Effector memory CD8-positive, alpha-beta T cell (primary cell): ENCODE results near the gene CLEC4F.
"Not testable (repeated sequence)": the region's sequence is repeated elsewhere in the genome, so short reads cannot be mapped to it uniquely, and the experiment has no call there.

ENCODE experiments used
- ATAC-seq: fragments of 150-1000 bp; cut with Tn5 transposase; replicated peaks from 2 replicates; pipeline ENCODE4 v1.10.0; 2021; ENCODE audit warnings: mild to moderate bottlenecking, moderate library complexity
- DNase-seq, 3 experiments: peaks; one replicate each; pipeline ENCODE4 v3.0.0; 2021
- H3K27ac Mint-ChIP-seq, 2 donors: one replicate each; pipeline ENCODE4 v1.8.0; 2022; ENCODE audit warnings: mild to moderate bottlenecking in 2 of 2, mixed read lengths in 2 of 2, moderate library complexity in 2 of 2
- H3K27me3 Mint-ChIP-seq, 2 donors: one replicate each; pipeline ENCODE4 v1.8.0; 2022; ENCODE audit warnings: mixed read lengths in 2 of 2
- H3K36me3 Mint-ChIP-seq: one replicate; pipeline ENCODE4 v1.8.0; 2022; ENCODE audit warnings: mild to moderate bottlenecking, moderate library complexity, mixed read lengths; ENCODE audit not compliant: insufficient read depth
- H3K4me1 Mint-ChIP-seq, 2 donors: one replicate each; pipeline ENCODE4 v1.8.0; 2022; ENCODE audit warnings: low read depth in 2 of 2, mixed read lengths in 2 of 2
- H3K4me3 Mint-ChIP-seq, 2 donors: one replicate each; pipeline ENCODE4 v1.8.0; 2022; ENCODE audit warnings: mild to moderate bottlenecking in 2 of 2, mixed read lengths in 2 of 2, moderate library complexity in 2 of 2
- H3K9me3 Mint-ChIP-seq, 2 donors: one replicate each; pipeline ENCODE4 v1.8.0; 2022; ENCODE audit warnings: mixed read lengths in 2 of 2

CLEC4F gene

DNA sequence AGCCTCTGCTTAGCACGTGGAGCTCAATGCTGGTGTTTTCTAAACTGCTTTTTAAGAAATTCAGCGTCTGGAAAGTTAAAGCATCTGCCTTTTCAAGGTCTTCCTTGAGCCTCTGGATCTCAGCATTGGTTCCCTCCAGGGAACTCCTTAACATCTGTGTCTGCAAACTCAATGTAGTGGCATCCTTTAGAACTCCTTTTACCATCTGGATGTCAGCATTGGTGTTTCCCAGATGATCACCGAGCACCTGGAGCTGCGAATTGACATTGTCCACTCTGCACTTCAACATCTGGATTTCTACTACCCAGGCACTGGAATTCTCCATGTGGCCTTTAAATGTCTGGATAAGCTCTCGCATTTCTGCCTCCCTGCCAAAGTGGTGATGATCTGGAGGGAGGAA is 3.7 kb downstream of the CLEC4F start:
- Mint-ChIP-seq H3K4me1 (no peaks in the 10 kb centered on the region), H3K27ac (no peak overlapping the region), H3K27me3 (peaks cover 0 to 39% of the 10 kb centered on the region in 2 donors), H3K36me3 (peaks cover 3% of the 10 kb centered on the region), H3K9me3 (no peaks in the 10 kb centered on the region), H3K4me3 (no peak overlapping the region)
- ATAC-seq: no peak
- no peak for DNase-seq

DNA sequence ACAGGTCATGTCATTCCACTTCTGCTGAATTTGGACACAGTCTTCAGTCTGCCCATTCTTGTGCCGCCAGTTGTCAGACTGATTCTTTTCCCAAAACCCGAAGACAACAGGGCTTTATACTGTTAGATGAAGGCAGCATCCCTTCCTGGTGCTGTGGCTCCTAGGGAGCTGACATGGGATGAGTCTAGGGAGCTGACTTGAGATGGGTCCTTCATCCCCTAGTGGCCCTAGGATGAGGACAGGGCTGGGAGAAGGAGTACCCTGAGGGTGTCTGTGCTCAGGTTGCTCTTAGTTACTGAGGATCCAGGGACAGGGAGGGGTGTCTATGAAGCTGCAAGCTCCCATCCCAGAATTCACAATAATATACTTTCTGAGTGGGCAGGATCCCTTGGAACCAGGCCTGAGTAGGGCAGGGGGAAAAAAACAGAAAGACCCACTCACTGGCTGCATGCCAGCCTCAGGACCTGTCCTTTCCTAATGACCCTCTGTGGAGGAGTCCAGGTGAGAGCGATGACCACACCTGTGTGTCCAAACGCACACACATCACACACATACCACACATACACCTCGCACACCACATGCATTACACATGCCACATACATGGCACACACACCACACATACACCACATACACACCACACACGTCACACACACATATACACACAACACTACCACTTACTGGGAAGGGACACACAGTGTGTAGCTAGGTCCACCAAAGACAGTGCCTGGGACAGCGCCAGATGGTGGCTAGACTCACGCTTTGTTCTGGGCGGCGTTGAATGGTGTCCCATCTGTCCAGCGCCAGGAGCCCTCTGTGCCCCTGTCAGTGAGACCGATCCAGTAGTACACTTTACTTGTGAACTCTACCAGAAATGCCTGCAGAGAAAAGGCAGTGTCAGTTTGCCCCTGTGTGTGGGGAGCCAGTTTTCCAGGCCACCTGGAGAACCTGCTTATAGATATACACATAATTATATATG is 11.1 kb downstream of the CLEC4F start:
- ATAC-seq (no peak), DNase-seq (no peak)
- peaks cover 3% of the 10 kb centered on the region for H3K36me3 Mint-ChIP-seq
- no peak overlapping the region for H3K4me3 Mint-ChIP-seq
- H3K4me1 Mint-ChIP-seq: peaks cover 0 to 2% of the 10 kb centered on the region in 2 donors
- no peaks in the 10 kb centered on the region for H3K9me3 Mint-ChIP-seq
- peaks cover 0 to 25% of the 10 kb centered on the region in 2 donors for H3K27me3 Mint-ChIP-seq
- no peak overlapping the region for H3K27ac Mint-ChIP-seq

DNA sequence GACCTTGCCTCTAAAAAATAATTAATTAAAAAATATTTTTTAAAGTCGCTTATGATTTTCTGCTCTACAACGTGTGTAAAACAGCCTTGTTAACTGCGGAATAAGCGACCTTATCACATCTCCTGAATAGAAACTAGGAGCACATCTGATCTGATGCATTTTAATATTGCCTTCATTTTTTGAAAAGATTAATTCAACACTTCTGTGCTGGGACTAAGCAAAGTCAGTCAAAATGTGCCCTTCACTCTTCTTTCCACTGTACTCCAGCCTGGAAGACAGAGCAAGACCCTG is 12.6 kb downstream of the CLEC4F start:
- no peak overlapping the region for H3K4me3 Mint-ChIP-seq
- H3K36me3 Mint-ChIP-seq: peaks cover 3% of the 10 kb centered on the region
- H3K27ac Mint-ChIP-seq: no peak overlapping the region
- no peak for ATAC-seq
- H3K27me3 Mint-ChIP-seq: peaks cover 0 to 25% of the 10 kb centered on the region in 2 donors
- no peaks in the 10 kb centered on the region for H3K9me3 Mint-ChIP-seq
- no peak for DNase-seq
- peaks cover 0 to 2% of the 10 kb centered on the region in 2 donors for H3K4me1 Mint-ChIP-seq

DNA sequence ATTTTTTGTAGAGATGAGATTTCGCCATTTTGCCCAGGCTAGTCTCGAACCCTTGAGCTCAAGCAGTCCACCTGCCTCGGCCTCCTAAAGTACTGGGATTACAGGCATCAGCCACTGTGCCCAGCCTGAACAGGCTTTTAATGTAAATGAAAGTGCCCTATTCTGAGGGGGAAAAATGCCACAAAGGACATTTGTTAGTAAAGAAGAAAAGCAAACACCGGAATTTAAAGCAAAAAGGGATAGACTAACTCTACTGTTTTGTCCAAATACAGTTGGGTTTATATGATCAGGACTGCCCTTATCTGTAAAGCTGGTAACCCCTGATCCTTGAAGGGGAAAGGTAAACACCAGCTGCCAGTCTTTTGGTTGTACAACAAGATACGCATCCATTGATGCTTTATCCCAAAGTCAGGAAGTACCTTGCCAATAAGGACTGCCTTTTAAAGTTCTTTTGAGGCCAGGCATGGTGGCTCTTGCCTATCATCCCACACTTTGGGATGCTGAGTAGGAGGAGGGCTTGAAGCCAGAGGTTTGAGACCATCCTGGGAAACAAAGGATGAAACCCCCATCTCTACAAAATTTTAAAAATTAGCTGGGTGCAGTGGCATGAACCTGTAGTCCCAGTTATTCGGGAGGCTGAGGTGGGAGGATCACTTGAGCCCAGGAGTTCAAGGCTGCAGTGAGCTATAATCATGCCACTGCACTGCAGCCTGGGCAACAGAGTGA is 13.1 kb downstream of the CLEC4F start:
- Mint-ChIP-seq H3K4me3 (no peak overlapping the region), H3K36me3 (peaks cover 3% of the 10 kb centered on the region), H3K27me3 (peaks cover 0 to 25% of the 10 kb centered on the region in 2 donors), H3K27ac (no peak overlapping the region), H3K4me1 (peaks cover 0 to 2% of the 10 kb centered on the region in 2 donors), H3K9me3 (no peaks in the 10 kb centered on the region)
- no peak for DNase-seq
- ATAC-seq: no peak

DNA sequence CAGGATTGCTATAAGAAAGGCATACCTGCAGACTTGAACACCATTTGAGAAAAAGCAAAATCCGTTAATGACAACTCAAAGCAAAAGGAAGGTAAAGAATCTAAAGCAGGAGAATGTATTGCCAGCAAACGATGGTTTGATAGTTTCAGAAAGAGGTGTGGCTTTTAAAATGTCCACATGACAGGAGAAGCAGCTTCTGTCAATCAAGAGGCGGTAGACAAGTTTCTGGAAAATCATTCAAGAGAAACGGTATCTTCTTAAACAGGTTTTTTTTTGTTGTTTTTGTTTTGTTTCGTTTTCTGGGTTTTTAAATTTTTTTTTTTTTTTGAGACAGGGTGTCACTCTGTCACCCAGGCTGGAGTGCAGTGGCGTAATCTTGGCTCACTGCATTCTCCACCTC is 13.8 kb downstream of the CLEC4F start:
- H3K9me3 Mint-ChIP-seq: no peaks in the 10 kb centered on the region
- ATAC-seq (no peak), DNase-seq (no peak)
- H3K4me1 Mint-ChIP-seq: peaks cover 0 to 2% of the 10 kb centered on the region in 2 donors
- no peak overlapping the region for H3K27ac Mint-ChIP-seq
- H3K36me3 Mint-ChIP-seq: peaks cover 3% of the 10 kb centered on the region
- H3K27me3 Mint-ChIP-seq: peaks cover 0 to 29% of the 10 kb centered on the region in 2 donors
- no peak overlapping the region for H3K4me3 Mint-ChIP-seq

DNA sequence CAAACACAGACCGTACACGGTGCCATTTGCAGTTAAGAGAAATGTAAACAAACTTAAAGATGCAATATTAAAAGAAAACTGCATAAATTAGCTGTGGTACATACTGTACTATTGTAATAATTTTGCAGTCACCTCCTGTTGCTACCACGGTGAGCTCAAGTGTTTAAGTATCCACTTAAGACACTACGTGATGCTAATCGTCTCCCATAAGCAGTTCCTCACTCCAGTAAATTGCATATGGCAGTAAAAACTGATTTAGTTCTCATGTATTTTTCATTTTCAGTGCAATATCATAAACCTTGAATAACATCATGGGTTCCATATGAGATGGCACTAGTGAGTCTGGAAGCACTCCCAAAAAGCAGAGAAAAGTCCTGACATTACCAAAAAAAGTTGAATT is 14.4 kb downstream of the CLEC4F start:
- Mint-ChIP-seq H3K9me3 (no peaks in the 10 kb centered on the region), H3K36me3 (peaks cover 3% of the 10 kb centered on the region), H3K27me3 (peaks cover 0 to 35% of the 10 kb centered on the region in 2 donors), H3K27ac (no peak overlapping the region), H3K4me3 (no peak overlapping the region), H3K4me1 (peaks cover 0 to 2% of the 10 kb centered on the region in 2 donors)
- DNase-seq (no peak), ATAC-seq (no peak)

DNA sequence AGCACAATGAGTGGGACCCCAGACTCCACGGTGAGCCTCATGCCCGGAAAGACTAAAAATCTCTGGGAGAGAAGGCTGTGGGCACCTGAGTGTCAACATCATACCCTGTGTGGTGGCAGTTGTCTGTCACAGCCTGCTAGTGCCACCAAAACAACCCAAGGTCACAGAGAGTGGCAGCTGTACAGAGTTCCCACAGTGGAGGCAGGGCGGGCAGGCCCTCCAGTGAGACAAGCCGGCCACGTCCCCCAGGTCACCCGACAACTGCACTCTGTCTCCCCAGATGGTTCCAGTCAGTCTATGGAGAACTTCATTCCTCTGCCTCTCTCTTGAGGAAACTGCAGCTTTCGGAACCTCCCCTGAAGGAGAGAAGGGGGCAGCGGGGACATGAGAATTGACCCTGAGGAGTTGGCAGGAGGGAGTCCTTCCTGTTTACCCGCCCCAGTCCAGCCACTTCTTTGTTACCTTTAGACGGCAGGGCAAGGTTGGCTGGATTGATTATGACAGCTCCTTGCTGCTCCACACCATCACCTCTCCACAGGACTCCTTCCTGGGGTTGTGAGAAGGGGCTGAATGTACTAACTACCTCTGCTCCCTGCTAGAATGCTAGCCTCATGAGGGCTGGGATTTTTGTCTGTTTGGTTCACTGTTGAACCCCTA is 18.7 kb downstream of the CLEC4F start:
- peaks cover 3% of the 10 kb centered on the region for H3K36me3 Mint-ChIP-seq
- peaks cover 0 to 4% of the 10 kb centered on the region in 2 donors for H3K4me1 Mint-ChIP-seq

DNA sequence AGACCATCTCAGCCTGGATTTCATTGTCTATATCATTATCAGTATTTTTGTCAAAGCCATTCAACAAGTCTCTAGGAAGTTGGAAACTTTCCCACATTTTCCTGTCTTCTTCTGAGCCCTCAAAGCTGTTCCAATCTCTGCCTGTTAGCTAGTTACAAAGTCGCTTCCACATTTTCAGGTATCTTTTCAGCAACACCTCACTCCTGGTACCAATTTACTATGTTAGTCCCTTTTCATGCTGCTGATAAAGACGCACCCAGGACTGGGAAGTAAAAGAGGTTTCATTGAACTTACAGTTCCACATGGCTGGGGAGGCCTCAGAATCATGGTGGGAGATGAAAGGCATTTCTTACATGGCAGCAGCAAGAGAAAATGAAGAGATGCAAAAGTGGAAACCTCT is 20.7 kb downstream of the CLEC4F start:
- Mint-ChIP-seq H3K9me3 (peaks cover 5 to 8% of the 10 kb centered on the region in 2 donors), H3K27me3 (peaks cover 0 to 55% of the 10 kb centered on the region in 2 donors), H3K4me3 (no peak overlapping the region), H3K36me3 (no peaks in the 10 kb centered on the region), H3K4me1 (peaks cover 0 to 2% of the 10 kb centered on the region in 2 donors), H3K27ac (no peak overlapping the region)
- ATAC-seq (no peak), DNase-seq (no peak)

More for the DNA sequence above, 18.7 kb downstream of the CLEC4F start:
- Mint-ChIP-seq H3K4me3 (no peak overlapping the region), H3K27me3 (peaks cover 0 to 57% of the 10 kb centered on the region in 2 donors), H3K9me3 (peaks cover 5 to 8% of the 10 kb centered on the region in 2 donors), H3K27ac (no peak overlapping the region)
- ATAC-seq (no peak), DNase-seq (no peak)

DNA sequence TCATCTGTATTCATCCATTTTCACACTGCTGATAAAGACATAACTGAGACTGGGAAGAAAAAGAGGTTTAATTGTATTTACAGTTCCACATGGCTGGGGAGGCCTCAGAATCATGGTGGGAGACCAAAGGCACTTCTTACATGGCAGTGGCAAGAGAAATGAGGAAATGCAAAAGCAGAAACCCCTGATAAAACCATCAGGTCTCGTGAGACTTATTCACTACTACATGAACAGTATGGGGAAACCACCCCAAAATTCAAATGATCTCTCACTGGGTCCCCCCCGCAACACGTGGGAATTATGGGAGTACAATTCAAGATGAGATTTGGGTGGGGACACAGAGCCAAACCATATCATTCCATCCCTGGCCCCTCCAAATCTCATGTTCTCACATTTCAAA is 22.4 kb downstream of the CLEC4F start:
- H3K4me3 Mint-ChIP-seq, H3K36me3 Mint-ChIP-seq, H3K27ac Mint-ChIP-seq, DNase-seq, H3K4me1 Mint-ChIP-seq, H3K9me3 Mint-ChIP-seq, ATAC-seq: not testable (repeated sequence)
- peaks cover 6 to 70% of the 10 kb centered on the region in 2 donors for H3K27me3 Mint-ChIP-seq

DNA sequence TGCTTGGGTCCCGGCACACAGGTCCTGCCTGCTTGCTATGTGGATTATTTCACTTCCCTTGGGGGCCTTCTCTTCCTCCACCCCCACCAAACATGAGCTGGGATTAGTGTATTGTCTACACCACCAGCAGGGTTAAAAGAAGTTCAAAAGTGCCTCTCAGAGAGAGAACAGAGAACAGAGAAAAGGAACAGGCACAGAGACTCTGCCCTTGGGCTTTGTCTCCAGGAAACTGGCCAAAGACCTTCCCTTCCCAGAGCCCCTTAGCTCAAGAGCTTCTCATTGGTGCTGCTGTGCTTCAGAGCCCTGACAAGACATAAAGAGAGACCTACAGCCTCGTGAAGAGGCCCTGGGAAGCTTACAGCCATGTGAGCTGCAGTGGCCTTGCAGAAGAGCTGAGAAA is 22.9 kb downstream of the CLEC4F start:
- DNase-seq (no peak), ATAC-seq (no peak)
- no peak overlapping the region for H3K27ac Mint-ChIP-seq
- H3K9me3 Mint-ChIP-seq: peaks cover 5 to 8% of the 10 kb centered on the region in 2 donors
- H3K27me3 Mint-ChIP-seq: peaks cover 9 to 75% of the 10 kb centered on the region in 2 donors
- no peaks in the 10 kb centered on the region for H3K36me3 Mint-ChIP-seq
- peaks cover 0 to 2% of the 10 kb centered on the region in 2 donors for H3K4me1 Mint-ChIP-seq
- no peak overlapping the region for H3K4me3 Mint-ChIP-seq

DNA sequence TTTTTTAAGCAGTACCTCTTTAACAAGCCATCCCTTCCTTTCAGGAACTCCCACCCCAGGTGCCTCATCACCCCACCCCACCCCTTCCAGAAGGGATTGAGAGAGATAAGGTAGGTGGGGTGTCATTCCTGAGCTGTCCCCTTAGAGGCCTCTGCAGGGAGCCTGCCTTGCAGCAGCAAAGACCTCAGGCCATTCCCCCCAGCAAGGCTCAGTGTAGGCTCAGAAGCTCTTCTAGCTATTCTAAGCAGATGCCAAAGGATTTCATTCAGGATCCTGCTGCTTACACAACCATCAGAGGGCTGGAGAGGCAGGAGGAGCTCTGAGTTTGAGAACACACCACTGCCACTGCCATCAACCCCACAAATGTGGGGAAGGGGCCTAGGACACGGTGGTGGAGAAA is 24.1 kb downstream of the CLEC4F start:
- Mint-ChIP-seq H3K27me3 (peaks cover 18 to 80% of the 10 kb centered on the region in 2 donors), H3K36me3 (no peaks in the 10 kb centered on the region), H3K4me1 (peaks cover 0 to 2% of the 10 kb centered on the region in 2 donors), H3K4me3 (no peak overlapping the region), H3K9me3 (peaks cover 5 to 8% of the 10 kb centered on the region in 2 donors), H3K27ac (no peak overlapping the region)
- DNase-seq: no peak
- ATAC-seq: no peak

DNA sequence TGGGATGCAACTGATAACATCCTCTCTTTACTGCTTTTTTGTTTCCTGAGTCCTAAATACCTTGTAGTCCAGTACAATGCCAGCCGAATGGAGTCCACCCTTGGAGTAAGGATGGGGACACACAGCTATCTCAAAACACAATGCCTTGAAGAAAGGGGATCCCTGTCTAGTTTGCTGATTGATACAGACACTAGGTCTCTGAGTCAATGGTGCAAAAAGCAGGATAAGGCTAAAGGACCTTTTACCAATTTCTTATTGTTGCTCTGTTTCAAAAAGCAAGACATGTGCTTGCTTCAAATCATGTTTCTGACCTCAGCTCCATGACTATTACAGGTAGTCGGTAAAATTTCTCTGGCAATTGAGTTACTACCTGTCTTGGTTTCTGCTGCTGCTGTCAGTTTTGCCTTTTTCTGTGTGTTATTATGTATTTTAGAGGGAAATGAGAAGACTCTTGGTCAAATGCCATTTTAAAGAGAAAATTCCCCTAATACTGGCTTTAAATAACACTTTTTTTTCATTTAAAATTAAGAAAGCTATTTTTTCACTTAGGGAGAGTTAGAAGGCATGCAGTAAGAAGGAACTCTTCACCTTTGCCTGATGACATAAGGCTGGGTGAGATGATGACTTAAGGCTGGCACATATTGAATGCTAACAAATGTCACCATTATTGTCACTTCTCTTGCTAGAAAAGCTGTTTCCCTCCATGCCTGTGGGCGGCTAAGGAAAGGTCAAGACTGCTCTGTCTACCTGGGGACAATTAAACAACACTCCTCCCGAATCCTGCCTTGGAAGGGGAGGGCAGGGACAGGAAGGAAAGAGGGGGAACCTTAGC is 25.0 kb downstream of the CLEC4F start:
- ATAC-seq (no peak), DNase-seq (no peak)
- H3K36me3 Mint-ChIP-seq: no peaks in the 10 kb centered on the region
- H3K27me3 Mint-ChIP-seq: peaks cover 22 to 77% of the 10 kb centered on the region in 2 donors
- peaks cover 0 to 2% of the 10 kb centered on the region in 2 donors for H3K4me1 Mint-ChIP-seq
- H3K9me3 Mint-ChIP-seq: peaks cover 5 to 8% of the 10 kb centered on the region in 2 donors
- no peak overlapping the region for H3K27ac Mint-ChIP-seq
- H3K4me3 Mint-ChIP-seq: no peak overlapping the region

DNA sequence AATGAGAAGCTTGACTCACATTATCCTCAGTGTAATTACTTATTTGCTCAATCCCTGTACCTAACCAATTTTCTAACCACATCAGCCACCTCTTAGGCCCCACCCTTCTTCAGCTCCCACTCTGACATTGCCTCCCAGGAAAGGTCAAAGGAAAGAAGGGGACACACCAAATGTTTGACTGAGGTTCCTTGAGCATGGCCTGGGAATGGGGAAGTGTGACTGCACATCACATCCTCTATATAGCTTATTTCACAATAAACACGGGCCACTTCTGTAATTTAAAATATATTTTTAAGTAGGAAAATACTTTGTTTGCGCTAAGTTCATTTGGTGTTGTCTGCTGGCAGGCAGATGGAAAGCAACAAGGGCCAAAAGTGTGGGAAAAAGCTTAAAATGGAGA is 26.9 kb downstream of the CLEC4F start:
- Mint-ChIP-seq H3K36me3 (peaks cover 2% of the 10 kb centered on the region), H3K27me3 (peaks cover 33 to 70% of the 10 kb centered on the region in 2 donors), H3K4me3 (no peak overlapping the region), H3K4me1 (peaks cover 6 to 8% of the 10 kb centered on the region in 2 donors), H3K27ac (no peak overlapping the region), H3K9me3 (no peaks in the 10 kb centered on the region)
- no peak for ATAC-seq
- DNase-seq: no peak
